Transverse colon (tissue), 4 donors: Measurements from ENCODE around the gene PTGIS.

Experiments
- POLR2AphosphoS5 ChIP-seq, 3 donors: sonication (generic); formaldehyde crosslinking; IDR thresholded peaks; one replicate each; pipeline ENCODE4 v1.6.1; 2016; ENCODE audit warnings: antibody characterized with exemption in 3 of 3
- TF ChIP-seq, protein P1 (sequence below), 5 experiments: fragments of 200-600 bp in 3 of 5; fragments of 450-650 bp in 2 of 5; sonication (generic) in 3 of 5; IDR thresholded peaks; 1 replicate in 2 of 5; 2 replicates in 3 of 5; pipeline ENCODE4 v1.5.1; 2016 to 2017; ENCODE audit warnings: antibody characterized with exemption in 5 of 5, inconsistent platforms in 3 of 5, mild to moderate bottlenecking in 2 of 5, moderate library complexity in 1 of 5

DNA sequence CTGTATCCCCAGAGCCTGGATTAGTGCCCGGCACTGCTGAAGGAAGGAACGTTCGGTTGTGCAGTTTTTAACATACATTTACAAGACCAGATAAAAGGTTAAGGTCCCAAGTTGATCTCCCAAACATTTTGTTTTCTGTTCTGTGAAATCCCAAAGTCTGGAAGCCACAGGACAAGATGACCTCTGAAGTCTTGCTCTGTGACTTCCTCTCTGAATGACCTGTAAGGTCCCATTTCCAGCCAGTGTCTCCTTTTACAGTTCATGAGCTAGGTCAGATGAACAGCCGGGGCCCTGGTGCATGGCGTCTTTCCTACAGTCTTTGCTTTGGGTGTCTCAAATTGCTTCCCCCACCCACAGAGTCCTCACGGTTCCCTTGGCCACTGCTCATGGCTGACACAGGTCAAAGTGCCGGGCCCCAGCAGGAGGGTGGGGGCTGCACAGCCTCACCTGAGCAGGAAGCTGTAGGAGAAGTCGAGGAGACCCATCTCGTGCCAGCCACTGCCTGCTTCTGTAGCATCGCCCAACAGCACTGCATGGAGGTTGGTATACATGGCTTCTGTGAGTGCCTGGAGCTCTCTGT is 24.0 kb downstream of the PTGIS start:
- TF ChIP-seq, protein P1, sequence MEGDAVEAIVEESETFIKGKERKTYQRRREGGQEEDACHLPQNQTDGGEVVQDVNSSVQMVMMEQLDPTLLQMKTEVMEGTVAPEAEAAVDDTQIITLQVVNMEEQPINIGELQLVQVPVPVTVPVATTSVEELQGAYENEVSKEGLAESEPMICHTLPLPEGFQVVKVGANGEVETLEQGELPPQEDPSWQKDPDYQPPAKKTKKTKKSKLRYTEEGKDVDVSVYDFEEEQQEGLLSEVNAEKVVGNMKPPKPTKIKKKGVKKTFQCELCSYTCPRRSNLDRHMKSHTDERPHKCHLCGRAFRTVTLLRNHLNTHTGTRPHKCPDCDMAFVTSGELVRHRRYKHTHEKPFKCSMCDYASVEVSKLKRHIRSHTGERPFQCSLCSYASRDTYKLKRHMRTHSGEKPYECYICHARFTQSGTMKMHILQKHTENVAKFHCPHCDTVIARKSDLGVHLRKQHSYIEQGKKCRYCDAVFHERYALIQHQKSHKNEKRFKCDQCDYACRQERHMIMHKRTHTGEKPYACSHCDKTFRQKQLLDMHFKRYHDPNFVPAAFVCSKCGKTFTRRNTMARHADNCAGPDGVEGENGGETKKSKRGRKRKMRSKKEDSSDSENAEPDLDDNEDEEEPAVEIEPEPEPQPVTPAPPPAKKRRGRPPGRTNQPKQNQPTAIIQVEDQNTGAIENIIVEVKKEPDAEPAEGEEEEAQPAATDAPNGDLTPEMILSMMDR (IDR thresholded peaks at IDR 0.05): no peak
- no peak for TF ChIP-seq POLR2AphosphoS5 (IDR thresholded peaks at IDR 0.05)
